Measurements from ENCODE around the gene XYLT1. TPM values are rescaled to one million over a fixed set of nuclear protein-coding genes. Genes with fewer than 3 reads are reported as not detected.

The XYLT1 gene
- total and polyA plus RNA-seq, 2 of the 4 experiments (the other 2 are of a cell fraction), result 9.0 to 12.7 TPM

GRCh38 chr16:17318238-17318637, 152.5 kb downstream of the XYLT1 start:
- Histone ChIP-seq H2BK15ac (ENCODE audit: low read depth, low read length) (no peak overlapping the region), H3K56ac (ENCODE audit: extremely low read depth, insufficient read depth, low read length) (no peak overlapping the region), H3K9me1 (ENCODE audit: insufficient read depth, low read length) (no peaks in the 10 kb centered on the region), H2BK120ac (ENCODE audit: low read depth, low read length) (no peak overlapping the region), H3K36me3 (ENCODE audit: control insufficient read depth, insufficient read depth, low read length) (no peaks in the 10 kb centered on the region), H3K9ac (ENCODE audit: low read depth, low read length) (no peak overlapping the region), H3K4me2 (ENCODE audit: low read depth, low read length) (no peak overlapping the region), H2BK20ac (ENCODE audit: low read depth, low read length) (no peak overlapping the region), H3K9me3 (ENCODE audit: control insufficient read depth, insufficient read depth, low read length) (no peaks in the 10 kb centered on the region), H2BK5ac (ENCODE audit: low read depth, low read length, poor library complexity, severe bottlenecking) (no peak overlapping the region), H3K27ac (ENCODE audit: insufficient read depth, low read length) (no peak overlapping the region), H4K5ac (ENCODE audit: low read depth, low read length) (no peak overlapping the region), H3K14ac (replicated peaks; ENCODE audit: low read depth, low read length) (no peak overlapping the region), H2AK9ac (replicated peaks; ENCODE audit: low read depth, low read length, poor library complexity) (no peak overlapping the region), H4K20me1 (ENCODE audit: insufficient read depth, low read length) (no peaks in the 10 kb centered on the region; the same call in 1 of the 2 replicates), H2AK5ac (ENCODE audit: low read depth, low read length) (no peak overlapping the region), H3K18ac (ENCODE audit: low read depth, low read length) (no peak overlapping the region), H3K79me1 (ENCODE audit: low read depth in 1 of 2, low read length in 2 of 2) (peaks cover 12 to 45% of the 10 kb centered on the region in 2 experiments), H3K27me3 (ENCODE audit: control insufficient read depth, insufficient read depth, low read length) (no peaks in the 10 kb centered on the region), H3K4me3 (ENCODE audit: insufficient read depth, low read depth, low read length) (no peak overlapping the region), H2AFZ (replicated peaks; ENCODE audit: low read length, poor library complexity) (no peak overlapping the region), H4K91ac (ENCODE audit: insufficient read depth, low read depth, low read length) (no peak overlapping the region), H3K23ac (ENCODE audit: low read depth, low read length) (no peak overlapping the region), H3K4me1 (ENCODE audit: control insufficient read depth, insufficient read depth, low read length) (peaks cover under 1% of the 10 kb centered on the region; the same call in 1 of the 2 replicates), H3K4ac (ENCODE audit: low read depth, low read length) (no peak overlapping the region), H4K8ac (ENCODE audit: low read depth in 2 of 2, low read length in 2 of 2) (no peak overlapping the region)
- BruUV-seq (replicated peaks), result no TSS peak
- CTCF ChIA-PET, result interaction anchor here (0.8 kb wide), 1 partner anchor 149 kb away, joined by 3 read pairs; no protein-coding TSS in a partner anchor
- intact Hi-C loops (cut with micrococcal nuclease), result no loop called here
- POLR2A ChIA-PET (ENCODE audit: unreplicated experiment), result no interaction called here
- DNase-seq (peak; percentile 47), ATAC-seq (ENCODE audit: low read depth) (no peak; the same call in 1 of the 2 replicates)
- dilution Hi-C loops (cut with HindIII; ENCODE audit: low sequenced_read_pairs, unreplicated experiment), result no loop called here
- in situ Hi-C loops (cut with MboI; ENCODE audit: low sequenced_read_pairs), result no loop called here
- no CpG with 5 or more reads among the region's 5 CpGs for WGBS, 2 experiments (ENCODE audit: extremely low coverage in 2 of 2, insufficient read length in 1 of 2)
- TF ChIP-seq RAD21 (IDR thresholded peaks at IDR 0.05; ENCODE audit: low read length) (no peak), NFE2L2 (IDR thresholded peaks at IDR 0.05; ENCODE audit: low read depth, low read length) (peak; percentile 23; the same call in 1 of the 2 replicates), MAFK (IDR thresholded peaks at IDR 0.05; ENCODE audit: low read depth, low read length) (peak; percentile 55), POLR2A (IDR thresholded peaks at IDR 0.05; ENCODE audit: low read depth, low read length) (no peak), USF2 (IDR thresholded peaks at IDR 0.05; ENCODE audit: low read depth, low read length) (no peak), SMC3 (IDR thresholded peaks at IDR 0.05; ENCODE audit: low read depth, low read length) (no peak), BHLHE40 (IDR thresholded peaks at IDR 0.05; ENCODE audit: low read depth, low read length) (no peak), MXI1 (IDR thresholded peaks at IDR 0.05; ENCODE audit: borderline replicate concordance, low read depth, low read length) (no peak; the same call in 1 of the 2 replicates)
